Measurements from ENCODE around the gene ANKRD23.

GRCh38 chr2:96824079-96824870, 19.5 kb downstream of the ANKRD23 start:
- no peak for TF ChIP-seq YY1 (IDR thresholded peaks at IDR 0.05; ENCODE audit: low read depth)
- no peak for TF ChIP-seq CTCF (IDR thresholded peaks at IDR 0.05)
- TF ChIP-seq USF2 (IDR thresholded peaks at IDR 0.05; ENCODE audit: borderline replicate concordance, low read depth, low read length), result no peak
- TF ChIP-seq TAF1 (IDR thresholded peaks at IDR 0.05; ENCODE audit: borderline replicate concordance, low read depth, low read length), result no peak
- TF ChIP-seq EP300 (IDR thresholded peaks at IDR 0.05; ENCODE audit: borderline replicate concordance in 1 of 2, low read depth in 1 of 2, low read length in 1 of 2), result no peak
- TF ChIP-seq POLR2AphosphoS5 (IDR thresholded peaks at IDR 0.05; ENCODE audit: low read depth, low read length), result no peak
- TF ChIP-seq TCF12 (IDR thresholded peaks at IDR 0.05), result no peak
- TF ChIP-seq EZH2phosphoT487 (IDR thresholded peaks at IDR 0.05; ENCODE audit: borderline replicate concordance, low read depth), result no peak
- no peak for TF ChIP-seq MAX (IDR thresholded peaks at IDR 0.05; ENCODE audit: low read depth)
- no peak for TF ChIP-seq REST (IDR thresholded peaks at IDR 0.05; ENCODE audit: low read depth, low read length)
- no peak for TF ChIP-seq RAD21 (IDR thresholded peaks at IDR 0.05; ENCODE audit: low read length)
- TF ChIP-seq SIN3A (IDR thresholded peaks at IDR 0.05; ENCODE audit: borderline replicate concordance, low read depth, low read length), result no peak
- no peak for TF ChIP-seq RFX5 (IDR thresholded peaks at IDR 0.05; ENCODE audit: low read length)
- TF ChIP-seq USF1 (IDR thresholded peaks at IDR 0.05; ENCODE audit: borderline replicate concordance, low read depth), result no peak
